GM23338 (cell line): Measurements from ENCODE around the gene ADAMTSL2. TPM values are rescaled to one million over a fixed set of nuclear protein-coding genes. Genes with fewer than 3 reads are reported as not detected.

ENCODE experiments used
- ATAC-seq: fragments of 200-7000 bp; cut with Tn5 transposase; 3 replicates; pipeline ENCODE4 v1.9.1; 2020
- DNase-seq: peaks from one replicate; pipeline ENCODE4 v3.0.0-alpha.2; 2015; ENCODE audit warnings: low spot score
- H2AFZ ChIP-seq: fragments of 200-600 bp; sonication (generic); 2 replicates; pipeline ENCODE4 v1.8.0; 2016; ENCODE audit warnings: antibody characterized with exemption, mild to moderate bottlenecking, moderate library complexity
- H3F3A ChIP-seq: fragments of 200-600 bp; sonication (generic); replicated peaks from 2 replicates; pipeline ENCODE4 v1.8.0; 2017; ENCODE audit warnings: antibody characterized with exemption, mixed run types, low read depth
- H3K27ac ChIP-seq: fragments of 200-600 bp; sonication (generic); 2 replicates; pipeline ENCODE4 v1.6.1; 2016; ENCODE audit warnings: low read depth
- H3K27me3 ChIP-seq: fragments of 200-600 bp; sonication (generic); 2 replicates; pipeline ENCODE4 v1.8.0; 2016; ENCODE audit warnings: mild to moderate bottlenecking, mixed run types, moderate library complexity; ENCODE audit not compliant: insufficient read depth
- H3K36me3 ChIP-seq: fragments of 200-600 bp; sonication (generic); 2 replicates; pipeline ENCODE4 v1.8.0; 2016; ENCODE audit warnings: mild to moderate bottlenecking; ENCODE audit not compliant: insufficient read depth
- H3K4me1 ChIP-seq: fragments of 200-600 bp; sonication (generic); 2 replicates; pipeline ENCODE4 v1.8.0; 2016; ENCODE audit warnings: mild to moderate bottlenecking, moderate library complexity; ENCODE audit not compliant: insufficient read depth
- H3K4me2 ChIP-seq: fragments of 200-600 bp; sonication (generic); 2 replicates; pipeline ENCODE4 v1.7.1; 2017; ENCODE audit warnings: mixed run types
- H3K4me3 ChIP-seq: fragments of 200-600 bp; sonication (generic); 2 replicates; pipeline ENCODE4 v1.6.1; 2016; ENCODE audit warnings: mixed run types
- H3K79me2 ChIP-seq: fragments of 200-600 bp; sonication (generic); replicated peaks from 2 replicates; pipeline ENCODE4 v1.8.0; 2017; ENCODE audit warnings: mild to moderate bottlenecking; ENCODE audit not compliant: insufficient read depth
- H3K9me2 ChIP-seq: fragments of 200-600 bp; sonication (generic); 2 replicates; pipeline ENCODE4 v1.8.0; 2017; ENCODE audit not compliant: insufficient read depth
- H4K20me1 ChIP-seq: fragments of 200-600 bp; sonication (generic); replicated peaks from 2 replicates; pipeline ENCODE4 v1.8.0; 2017; ENCODE audit warnings: mild to moderate bottlenecking; ENCODE audit not compliant: insufficient read depth
- H3K27ac Mint-ChIP-seq: 2 replicates; pipeline ENCODE4 v1.8.0; 2020; ENCODE audit warnings: inconsistent platforms, mild to moderate bottlenecking, moderate library complexity, mixed read lengths
- H3K27me3 Mint-ChIP-seq: 3 replicates; pipeline ENCODE4 v1.8.0; 2022; ENCODE audit warnings: low read depth, mild to moderate bottlenecking, moderate library complexity, mixed read lengths, inconsistent platforms; ENCODE audit not compliant: insufficient read depth, poor library complexity
- H3K36me3 Mint-ChIP-seq: 3 replicates; pipeline ENCODE4 v1.8.0; 2021; ENCODE audit warnings: low read depth, mild to moderate bottlenecking, inconsistent platforms, moderate library complexity, mixed read lengths
- H3K4me1 Mint-ChIP-seq: 3 replicates; pipeline ENCODE4 v1.8.0; 2020; ENCODE audit warnings: mild to moderate bottlenecking, inconsistent platforms, mixed read lengths
- H3K4me3 Mint-ChIP-seq: 3 replicates; pipeline ENCODE4 v1.8.0; 2021; ENCODE audit warnings: moderate library complexity, mild to moderate bottlenecking, inconsistent platforms, mixed read lengths
- H3K9me3 Mint-ChIP-seq: 3 replicates; pipeline ENCODE4 v1.8.0; 2020; ENCODE audit warnings: moderate library complexity, mild to moderate bottlenecking, inconsistent platforms, mixed read lengths
- CREB1 ChIP-seq: fragments of 250-450 bp; sonication (Bioruptor Pico); IDR thresholded peaks from 2 replicates; pipeline ENCODE4 v1.5.0; 2020; ENCODE audit warnings: low read depth, mild to moderate bottlenecking, moderate library complexity
- CTCF ChIP-seq, 2 experiments: fragments of 200-600 bp in 1 of 2; sonication (generic) in 1 of 2; conservative IDR thresholded peaks; 2 replicates each; pipeline versions ENCODE4 v1.5.1 to v1.6.1; 2016 to 2017; ENCODE audit warnings: antibody characterized with exemption in 2 of 2, low read depth in 2 of 2, mild to moderate bottlenecking in 2 of 2, moderate library complexity in 1 of 2
- ETS1 ChIP-seq: IDR thresholded peaks from 2 replicates; pipeline ENCODE4 v1.6.1; 2016; ENCODE audit warnings: antibody characterized with exemption
- EZH2 ChIP-seq: fragments of 200-600 bp; sonication (generic); IDR thresholded peaks from one replicate; pipeline ENCODE4 v1.8.0; 2017; ENCODE audit warnings: antibody characterized with exemption, mild to moderate bottlenecking, low read depth; ENCODE audit not compliant: unreplicated experiment
- EZH2phosphoT487 ChIP-seq: fragments of 200-600 bp; sonication (generic); IDR thresholded peaks from one replicate; pipeline ENCODE4 v1.8.1; 2018; ENCODE audit warnings: antibody characterized with exemption; ENCODE audit not compliant: unreplicated experiment
- JUNB ChIP-seq: IDR thresholded peaks from one replicate; pipeline ENCODE4 v1.6.1; 2016; ENCODE audit warnings: antibody characterized with exemption; ENCODE audit not compliant: unreplicated experiment
- NANOG ChIP-seq: IDR thresholded peaks from 2 replicates; pipeline ENCODE4 v1.6.1; 2016; ENCODE audit warnings: antibody characterized with exemption, borderline replicate concordance
- POLR2AphosphoS5 ChIP-seq: IDR thresholded peaks from 2 replicates; pipeline ENCODE4 v1.6.1; 2016; ENCODE audit warnings: antibody characterized with exemption, low read depth
- REST ChIP-seq: IDR thresholded peaks from one replicate; pipeline ENCODE4 v1.6.1; 2018; ENCODE audit warnings: antibody characterized with exemption; ENCODE audit not compliant: unreplicated experiment
- STAT1 ChIP-seq: IDR thresholded peaks from one replicate; pipeline ENCODE4 v1.6.1; 2016; ENCODE audit warnings: antibody characterized with exemption; ENCODE audit not compliant: unreplicated experiment
- ZNF114 ChIP-seq: fragments of 250-450 bp; sonication (Bioruptor Pico); IDR thresholded peaks from 2 replicates; pipeline ENCODE4 v1.5.0; 2020; ENCODE audit warnings: mild to moderate bottlenecking, moderate library complexity
- ZNF331 ChIP-seq: fragments of 250-450 bp; sonication (Bioruptor Pico); IDR thresholded peaks from 2 replicates; pipeline ENCODE4 v1.5.0; 2020; ENCODE audit warnings: low read depth, mild to moderate bottlenecking, moderate library complexity
- ZNF462 ChIP-seq: fragments of 250-450 bp; sonication (Bioruptor Pico); IDR thresholded peaks from 2 replicates; pipeline ENCODE4 v1.5.0; 2020; ENCODE audit warnings: mild to moderate bottlenecking, moderate library complexity
- polyA plus RNA-seq: library from polyadenylated mRNA; unstranded; fragments of >200 nt; fragmentation: Nextera tagmentation; extraction: Ambion mirVana; gene quantifications from 2 replicates; pipeline ENCODE4 v1.2.1, GENCODE V29; 2016
- total RNA-seq: library from RNA; depleted of rRNA; stranded (reverse); fragments of >200 nt; shearing (Covaris generic); gene quantifications from 2 replicates; pipeline ENCODE4 v1.2.3, GENCODE V29; 2014

Gene ADAMTSL2
- total and polyA plus RNA-seq, 2 experiments from 2014 or later, result 0.15 to 0.66 TPM

- H3K9me3 Mint-ChIP-seq, result no peaks in the 10 kb centered on the region
- DNase-seq, result no peak
Observed at GRCh38 chr9:133615606-133616188, 81.2 kb downstream of the ADAMTSL2 start.

More at GRCh38 chr9:133615606-133616188, 81.2 kb downstream of the ADAMTSL2 start:
- Histone ChIP-seq H2AFZ (no peak overlapping the region), H3K4me2 (no peak overlapping the region), H3K4me1 (no peaks in the 10 kb centered on the region), H3F3A (no peaks in the 10 kb centered on the region), H3K36me3 (no peaks in the 10 kb centered on the region), H3K27ac (no peak overlapping the region), H3K79me2 (no peaks in the 10 kb centered on the region), H3K27me3 (no peaks in the 10 kb centered on the region), H3K4me3 (no peak overlapping the region), H4K20me1 (no peaks in the 10 kb centered on the region), H3K9me2 (no peaks in the 10 kb centered on the region)
- no peak for ATAC-seq
- Mint-ChIP-seq H3K4me3 (no peak overlapping the region), H3K27me3 (peaks cover 4% of the 10 kb centered on the region), H3K4me1 (peaks cover 12% of the 10 kb centered on the region), H3K36me3 (no peaks in the 10 kb centered on the region), H3K27ac (no peak overlapping the region)
- no peak for TF ChIP-seq STAT1
- no peak for TF ChIP-seq ETS1
- TF ChIP-seq ZNF462 (CRISPR knock-in tag), result no peak
- no peak for TF ChIP-seq CREB1 (CRISPR knock-in tag)
- no peak for TF ChIP-seq REST
- TF ChIP-seq EZH2, result no peak
- TF ChIP-seq EZH2phosphoT487, result no peak
- no peak for TF ChIP-seq NANOG
- TF ChIP-seq CTCF (conservative IDR thresholded peaks at IDR 0.05; ENCODE audit: low read depth in 2 of 2), result no peak
- no peak for TF ChIP-seq ZNF331 (CRISPR knock-in tag)
- no peak for TF ChIP-seq ZNF114 (CRISPR knock-in tag)
- TF ChIP-seq POLR2AphosphoS5, result no peak
- no peak for TF ChIP-seq JUNB
